SIG-M5 treated with dmso at 0.1 percent for 504 hours (cell line): ENCODE data around the gene C1orf52.
A peak's percentile ranks its signal among the peaks of the same experiment; 100 is the strongest.

Source experiments
- DNase-seq: peaks from one replicate; lab custom pipeline; 2025; ENCODE audit not compliant: unreplicated experiment; lab: John Stamatoyannopoulos, UW

C1orf52 gene

GRCh38 chr1:85237613-85238012 lies 21.8 kb downstream of the C1orf52 start:
- DNase-seq: no peak

- DNase-seq: no peak
Measured at GRCh38 chr1:85230305-85230977, 29.0 kb downstream of the C1orf52 start.

- peak; percentile 24 for DNase-seq
Measured at GRCh38 chr1:85229574-85230097, 29.8 kb downstream of the C1orf52 start.

GRCh38 chr1:85228972-85229371 lies 30.5 kb downstream of the C1orf52 start:
- DNase-seq: no peak

DNA sequence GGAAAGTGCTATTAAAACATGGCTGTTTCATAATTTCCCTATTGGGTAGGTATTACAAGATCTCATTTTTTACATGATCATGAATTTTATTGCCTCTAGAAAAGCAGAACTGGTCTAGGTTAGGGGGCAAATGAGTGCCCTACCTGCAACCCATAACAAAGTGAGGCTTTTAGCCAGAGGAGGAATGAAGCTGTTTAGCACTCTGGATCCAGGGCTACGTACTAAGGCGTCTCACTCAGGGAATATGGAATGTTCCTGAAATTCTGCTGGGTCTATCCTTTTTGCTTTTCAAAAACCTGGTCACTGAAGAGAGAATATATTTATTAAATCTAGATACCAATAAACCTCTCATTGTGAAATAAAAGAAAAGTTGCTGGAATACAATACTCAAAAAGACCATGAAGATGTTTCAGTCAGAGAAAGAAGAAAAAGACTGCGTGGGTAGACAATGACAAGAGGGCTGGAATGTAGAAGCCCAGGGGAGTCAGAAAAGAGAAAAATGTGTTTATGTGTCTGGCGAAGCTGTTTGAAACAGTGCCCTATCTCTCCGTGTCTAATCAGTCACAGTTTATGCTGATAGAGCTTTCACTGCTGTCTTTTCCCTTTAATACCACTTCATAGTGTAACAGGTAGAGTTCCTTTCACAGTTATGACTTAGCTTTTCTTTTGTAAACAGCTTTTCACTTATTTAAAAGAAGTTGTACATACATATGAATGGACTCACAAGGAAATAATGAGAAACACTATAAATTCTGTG lies 33.7 kb downstream of the C1orf52 start:
- DNase-seq: no peak

DNA sequence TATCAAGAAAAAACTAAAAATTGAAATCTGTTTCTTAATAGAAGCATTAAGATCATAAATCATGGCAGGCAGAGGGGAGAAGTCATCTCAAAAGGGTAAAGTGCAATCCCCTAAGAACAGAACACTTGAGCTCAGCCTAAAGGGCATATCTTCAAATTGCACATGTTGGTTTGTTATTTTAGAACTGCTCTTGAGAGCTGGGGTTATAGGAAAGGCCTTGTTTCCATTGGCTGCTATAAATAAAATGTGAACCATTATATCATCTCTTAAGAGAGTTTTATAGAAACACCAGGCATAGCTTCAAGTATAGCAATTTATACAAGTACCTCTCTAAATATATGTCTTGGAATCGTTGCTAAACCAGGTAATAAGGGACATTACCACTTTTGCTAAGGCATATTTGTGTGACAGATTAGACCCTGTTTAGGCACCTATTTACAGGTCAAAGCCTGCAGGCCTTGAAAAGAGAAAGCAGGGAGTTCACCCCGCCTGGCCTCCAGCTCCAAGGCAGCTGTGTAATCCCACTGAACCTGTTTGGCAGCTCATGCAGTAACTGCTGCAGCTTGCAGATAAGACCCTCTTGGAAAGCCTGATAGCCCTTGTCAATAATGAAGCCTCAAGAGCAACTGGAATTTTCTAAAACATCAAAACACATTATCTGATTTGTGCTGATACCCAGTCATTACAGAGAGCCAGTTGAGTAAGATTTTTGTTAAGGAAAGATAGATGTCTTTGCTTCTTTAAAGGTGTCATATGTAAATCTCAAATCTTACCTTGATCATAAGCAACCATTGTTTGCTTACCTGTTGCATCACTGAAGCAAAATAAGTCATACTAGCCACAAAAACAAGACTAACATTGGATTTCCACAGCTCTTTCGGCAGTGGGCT lies 34.5 kb downstream of the C1orf52 start:
- no peak for DNase-seq

- no peak for DNase-seq
Measured at GRCh38 chr1:85224295-85224694, 35.2 kb downstream of the C1orf52 start.

- no peak for DNase-seq
Measured at GRCh38 chr1:85223334-85223733, 36.1 kb downstream of the C1orf52 start.

DNA sequence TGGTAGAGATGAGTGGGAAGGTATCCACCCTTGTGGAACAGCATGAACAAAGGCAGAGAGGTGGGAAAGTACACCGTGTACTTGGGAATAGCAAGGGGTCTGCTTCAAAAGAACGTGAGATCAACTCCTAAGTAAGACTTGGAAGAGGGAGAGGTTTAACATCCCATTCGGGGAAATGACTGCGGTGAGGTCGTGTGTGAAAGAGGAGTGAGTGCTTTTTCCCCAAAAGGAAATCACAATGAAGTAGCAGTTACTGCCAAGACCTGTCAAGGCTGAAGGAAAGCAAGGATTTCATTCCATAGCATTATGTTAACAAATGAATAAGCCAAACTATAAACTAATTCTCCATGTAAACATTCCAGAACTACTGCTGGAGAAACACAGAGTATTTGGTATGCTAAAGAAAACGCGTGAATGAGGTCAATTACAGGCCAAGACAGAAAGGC lies 38.7 kb downstream of the C1orf52 start:
- no peak for DNase-seq

GRCh38 chr1:85219853-85220610 lies 39.4 kb downstream of the C1orf52 start:
- DNase-seq: no peak

DNA sequence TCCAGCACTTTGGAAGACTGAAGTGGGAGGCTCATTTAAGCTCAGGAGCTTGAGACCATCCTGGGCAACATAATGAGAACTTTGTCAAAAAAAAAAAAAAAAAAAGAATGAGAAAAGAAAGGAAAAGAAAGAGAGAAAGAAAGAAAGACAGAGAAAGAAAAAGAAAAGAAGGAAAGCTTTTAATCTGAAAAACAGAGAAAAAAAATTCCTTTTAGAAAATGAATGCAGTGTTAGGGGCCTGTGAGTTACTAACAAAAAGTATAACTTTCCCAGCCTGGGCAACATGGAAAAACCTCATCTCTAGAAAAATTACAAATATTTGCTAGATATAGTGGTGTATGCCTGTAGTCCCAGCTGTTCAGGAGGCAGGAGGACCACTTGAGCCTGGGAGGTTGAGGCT lies 42.8 kb downstream of the C1orf52 start:
- no peak for DNase-seq

DNA sequence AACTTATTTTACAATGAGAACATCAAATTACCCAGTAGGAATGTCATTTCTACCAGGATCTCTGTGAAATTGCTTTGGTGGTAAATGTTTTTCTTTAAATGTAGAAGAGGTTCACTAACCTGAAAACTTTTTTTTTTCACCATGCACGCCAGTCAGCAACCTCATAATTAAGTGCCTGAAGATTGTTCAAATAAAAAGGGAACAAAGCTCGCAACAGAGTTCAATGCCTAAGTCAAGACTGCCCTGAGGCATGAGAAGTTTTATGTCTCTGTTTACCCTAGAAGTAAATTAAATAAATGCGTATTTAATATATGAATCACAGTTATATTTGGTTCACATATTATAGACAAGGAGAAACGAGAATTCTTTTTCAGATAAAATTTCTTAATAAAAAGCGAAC lies 44.8 kb downstream of the C1orf52 start:
- peak; percentile 12 for DNase-seq

DNA sequence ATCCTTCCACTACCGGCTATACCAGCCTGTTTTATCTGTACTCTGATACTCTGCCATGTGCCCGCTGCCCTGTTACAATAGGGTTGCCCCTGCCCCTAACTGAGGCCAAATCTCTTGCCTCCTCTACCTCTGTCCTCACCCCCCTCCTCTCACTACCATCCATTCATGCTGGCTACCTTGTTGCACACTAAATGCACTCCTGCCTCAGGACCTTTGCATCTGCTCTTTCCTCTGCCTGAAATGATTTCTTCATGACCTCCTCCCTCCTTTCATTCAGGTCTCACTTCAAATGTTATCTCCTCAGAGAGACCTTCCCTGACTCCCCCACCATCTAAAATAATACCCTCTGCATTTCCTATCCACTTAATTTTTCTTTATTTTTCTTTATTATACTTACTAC lies 51.0 kb downstream of the C1orf52 start:
- DNase-seq: no peak

GRCh38 chr1:85203573-85204171 lies 55.8 kb downstream of the C1orf52 start:
- no peak for DNase-seq

- DNase-seq: no peak
Measured at GRCh38 chr1:85202864-85203255, 56.6 kb downstream of the C1orf52 start.

DNA sequence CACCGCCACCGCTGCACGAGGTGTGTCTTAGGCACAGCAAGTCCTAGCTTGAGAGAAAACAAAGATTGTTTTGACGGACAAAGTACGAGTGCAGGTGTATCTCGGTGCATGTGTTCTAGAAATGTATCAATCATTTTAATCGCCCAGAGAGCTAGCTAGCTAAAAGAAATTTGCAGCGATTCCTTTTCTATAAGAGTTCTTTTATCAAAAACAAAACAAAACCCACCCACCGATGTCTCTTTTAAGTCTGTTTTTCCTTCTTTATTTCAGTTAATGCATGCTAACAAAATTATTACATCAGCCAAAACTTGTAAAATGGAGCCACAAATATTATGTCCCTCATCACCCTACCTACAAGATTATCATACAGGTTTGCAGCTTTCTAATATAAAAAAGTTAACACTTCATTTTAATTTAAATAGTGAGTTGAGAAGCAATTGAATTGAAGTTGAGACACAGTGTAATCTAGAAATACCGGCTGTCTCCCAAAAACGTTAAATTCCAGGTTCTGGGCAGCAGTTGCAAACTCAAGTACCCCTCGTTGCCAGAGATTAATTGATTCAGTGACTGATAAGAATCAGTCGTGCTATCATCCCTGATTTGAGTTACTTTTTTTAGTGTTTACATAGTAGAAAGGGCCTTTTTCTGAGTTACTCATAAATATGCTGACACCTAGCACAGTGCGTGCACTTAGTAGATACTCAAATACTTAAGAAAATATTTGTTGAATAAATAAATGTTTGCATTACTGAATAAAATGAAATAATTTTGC lies 57.2 kb downstream of the C1orf52 start:
- DNase-seq: no peak

DNA sequence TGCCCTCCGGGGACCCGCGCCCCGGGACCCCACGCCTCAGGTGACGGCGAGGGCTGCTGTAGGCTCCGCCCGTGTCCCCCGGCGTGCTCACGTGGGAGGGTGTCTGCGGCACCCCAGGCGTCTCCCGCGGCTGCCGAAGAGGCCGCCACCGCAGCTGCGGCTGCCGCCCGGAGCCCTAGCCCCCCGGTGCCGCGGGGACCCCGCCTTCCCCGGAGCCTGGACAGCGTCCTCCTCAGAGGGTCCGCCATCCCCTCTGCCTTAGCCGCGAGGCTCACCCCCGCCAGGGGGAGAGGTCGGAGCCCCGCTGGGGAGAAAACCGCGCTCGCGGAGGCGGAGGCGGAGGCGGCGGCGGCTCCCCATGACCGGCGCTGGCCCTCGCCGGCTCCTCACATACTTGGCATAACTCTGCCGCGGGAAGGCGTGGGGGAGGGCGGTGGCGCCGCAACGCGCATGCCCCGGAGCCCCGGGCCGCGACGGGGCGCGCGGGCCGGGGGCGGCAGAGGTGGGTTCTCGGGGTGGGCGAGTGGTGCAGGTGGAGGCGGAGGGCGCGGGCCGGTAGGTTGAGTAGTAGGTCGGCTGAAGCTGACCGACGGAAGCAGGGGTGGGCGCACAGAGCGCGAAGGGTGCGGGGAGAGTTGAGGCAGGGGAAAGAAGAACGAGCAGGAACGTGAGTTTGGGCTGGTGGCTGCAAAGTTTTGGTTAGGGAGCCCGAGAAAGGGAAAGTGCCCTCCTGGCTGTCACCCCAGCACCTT lies 57.9 kb downstream of the C1orf52 start:
- peak; percentile 18 for DNase-seq

- peak; percentile 73 for DNase-seq
Measured at GRCh38 chr1:85200463-85201339, 58.8 kb downstream of the C1orf52 start, which contains the start of gene SYDE2. Gene SYDE2 (minus strand): TSS chr1:85201016. CDS start chr1:85200996, 20 bp downstream.
